GM06990 (cell line): ENCODE results near the gene CYB561A3.

Experiments used
- DNase-seq: peaks from one replicate; pipeline ENCODE4 v3.0.0-alpha.2; 2011; ENCODE audit not compliant: insufficient read length; ENCODE audit errors: extremely low read depth
- H3K27me3 ChIP-seq: replicated peaks from 2 replicates; pipeline ENCODE4 v1.6.0; 2011; ENCODE audit warnings: low read length; ENCODE audit not compliant: control insufficient read depth, insufficient read depth
- H3K36me3 ChIP-seq: 2 replicates; pipeline ENCODE4 v1.5.1; 2011; ENCODE audit warnings: low read length; ENCODE audit not compliant: control insufficient read depth, insufficient read depth
- H3K4me3 ChIP-seq: replicated peaks from 2 replicates; pipeline ENCODE4 v1.5.1; 2011; ENCODE audit warnings: low read depth, mild to moderate bottlenecking, control low read depth, low read length
- TF ChIP-seq, protein P1 (sequence below): IDR thresholded peaks from 2 replicates; pipeline ENCODE4 v1.5.1; 2011; ENCODE audit warnings: low read length, control low read depth, mild to moderate bottlenecking, inconsistent platforms; ENCODE audit not compliant: insufficient read depth, poor library complexity, severe bottlenecking

CYB561A3 gene

DNA sequence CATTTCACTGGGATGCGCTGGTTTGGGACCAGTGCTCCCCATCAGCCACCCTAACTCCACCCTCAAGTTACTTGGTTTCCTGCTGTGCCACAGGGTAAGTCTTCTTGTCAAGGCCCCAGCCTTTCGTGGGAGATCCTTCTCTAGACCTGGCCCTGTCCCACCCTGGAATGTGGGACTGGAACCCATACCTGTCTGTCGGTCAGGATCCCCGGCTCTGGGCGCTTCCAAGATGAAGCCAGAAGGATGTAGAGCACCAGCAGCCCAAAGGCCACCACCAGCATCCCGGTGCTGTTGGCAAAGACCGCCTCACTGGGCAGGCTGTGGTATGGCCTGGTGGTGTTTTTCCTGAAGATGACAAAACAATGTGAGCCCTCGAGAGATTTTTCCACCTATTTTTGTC, 10.9 kb downstream of the CYB561A3 start:
- peaks cover 53% of the 10 kb centered on the region for H3K36me3 ChIP-seq
- TF ChIP-seq, protein P1, sequence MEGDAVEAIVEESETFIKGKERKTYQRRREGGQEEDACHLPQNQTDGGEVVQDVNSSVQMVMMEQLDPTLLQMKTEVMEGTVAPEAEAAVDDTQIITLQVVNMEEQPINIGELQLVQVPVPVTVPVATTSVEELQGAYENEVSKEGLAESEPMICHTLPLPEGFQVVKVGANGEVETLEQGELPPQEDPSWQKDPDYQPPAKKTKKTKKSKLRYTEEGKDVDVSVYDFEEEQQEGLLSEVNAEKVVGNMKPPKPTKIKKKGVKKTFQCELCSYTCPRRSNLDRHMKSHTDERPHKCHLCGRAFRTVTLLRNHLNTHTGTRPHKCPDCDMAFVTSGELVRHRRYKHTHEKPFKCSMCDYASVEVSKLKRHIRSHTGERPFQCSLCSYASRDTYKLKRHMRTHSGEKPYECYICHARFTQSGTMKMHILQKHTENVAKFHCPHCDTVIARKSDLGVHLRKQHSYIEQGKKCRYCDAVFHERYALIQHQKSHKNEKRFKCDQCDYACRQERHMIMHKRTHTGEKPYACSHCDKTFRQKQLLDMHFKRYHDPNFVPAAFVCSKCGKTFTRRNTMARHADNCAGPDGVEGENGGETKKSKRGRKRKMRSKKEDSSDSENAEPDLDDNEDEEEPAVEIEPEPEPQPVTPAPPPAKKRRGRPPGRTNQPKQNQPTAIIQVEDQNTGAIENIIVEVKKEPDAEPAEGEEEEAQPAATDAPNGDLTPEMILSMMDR, result no peak
- no peak overlapping the region for H3K4me3 ChIP-seq
- no peaks in the 10 kb centered on the region for H3K27me3 ChIP-seq
- no peak for DNase-seq

DNA sequence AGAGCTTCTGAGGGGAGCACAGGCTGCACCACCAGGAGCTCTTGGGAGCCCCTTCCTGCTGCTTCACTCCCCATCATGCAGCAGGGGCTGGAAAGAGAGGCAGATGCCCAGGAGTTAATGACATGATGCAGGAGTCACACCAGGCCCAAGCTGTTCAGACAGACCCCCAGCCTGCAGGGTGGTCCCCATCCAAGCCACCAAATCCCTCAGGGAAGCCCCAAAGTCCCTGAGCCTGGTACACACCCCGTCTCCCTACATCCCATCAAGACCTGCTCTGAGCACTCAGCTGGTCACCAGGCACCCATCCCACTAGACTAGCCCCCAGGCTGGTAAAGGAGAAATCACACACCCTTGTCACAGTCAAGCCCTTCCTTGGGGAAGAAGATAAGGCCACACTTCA, 11.3 kb downstream of the CYB561A3 start:
- TF ChIP-seq, protein P1, result no peak
- Histone ChIP-seq H3K4me3 (no peak overlapping the region), H3K36me3 (peaks cover 54% of the 10 kb centered on the region), H3K27me3 (no peaks in the 10 kb centered on the region)
- DNase-seq, result no peak

DNA sequence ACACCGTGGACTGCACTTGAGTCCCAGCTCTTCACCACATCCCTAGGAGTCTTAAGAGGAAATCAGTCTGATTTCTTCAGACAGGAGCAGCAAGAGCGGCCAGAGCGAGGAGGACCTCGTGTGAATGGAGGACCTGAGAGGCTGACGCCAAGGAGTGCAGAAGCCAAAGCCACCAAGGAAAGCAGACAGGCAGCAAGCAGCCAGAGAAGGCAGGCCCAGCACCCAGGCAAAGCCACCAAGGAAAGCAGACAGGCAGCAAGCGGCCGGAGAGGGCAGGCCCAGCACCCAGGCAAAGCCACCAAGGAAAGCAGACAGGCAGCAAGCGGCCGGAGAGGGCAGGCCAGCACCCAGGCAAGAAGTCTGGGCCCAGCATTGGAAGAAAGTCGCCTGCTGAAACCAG, 11.8 kb downstream of the CYB561A3 start:
- Histone ChIP-seq H3K4me3 (no peak overlapping the region), H3K36me3 (peaks cover 58% of the 10 kb centered on the region), H3K27me3 (no peaks in the 10 kb centered on the region)
- TF ChIP-seq, protein P1, result no peak
- no peak for DNase-seq

DNA sequence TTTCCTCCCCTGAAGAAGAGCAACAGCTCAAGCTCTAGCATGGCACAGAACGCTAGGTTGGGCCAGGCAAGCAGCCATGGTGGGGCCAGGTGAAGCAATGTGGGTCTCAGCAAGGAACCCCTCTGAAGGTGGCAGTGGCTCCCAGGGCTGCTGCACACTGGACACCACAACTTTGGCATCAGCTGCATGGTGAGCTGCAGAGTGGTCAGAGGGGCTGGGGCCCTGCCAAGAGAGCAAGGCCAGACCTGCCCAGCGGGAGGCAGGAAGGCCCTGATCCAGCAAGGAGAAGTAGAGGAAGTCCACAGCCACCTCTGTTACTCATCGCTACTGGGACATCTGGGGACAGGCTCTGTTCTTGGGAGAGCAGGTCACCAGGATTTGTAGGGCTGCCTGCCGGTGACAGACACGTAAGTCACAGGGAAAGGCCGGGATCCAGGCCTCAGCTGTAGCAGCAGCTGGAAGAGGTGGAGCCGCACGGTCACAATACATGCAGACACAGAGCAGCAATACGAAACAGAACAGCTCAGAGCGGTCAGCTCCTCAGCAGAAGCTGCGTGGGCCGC, 12.4 kb downstream of the CYB561A3 start:
- no peak overlapping the region for H3K4me3 ChIP-seq
- no peak for DNase-seq
- TF ChIP-seq, protein P1, result no peak
- H3K36me3 ChIP-seq, result peaks cover 59% of the 10 kb centered on the region
- no peaks in the 10 kb centered on the region for H3K27me3 ChIP-seq

DNA sequence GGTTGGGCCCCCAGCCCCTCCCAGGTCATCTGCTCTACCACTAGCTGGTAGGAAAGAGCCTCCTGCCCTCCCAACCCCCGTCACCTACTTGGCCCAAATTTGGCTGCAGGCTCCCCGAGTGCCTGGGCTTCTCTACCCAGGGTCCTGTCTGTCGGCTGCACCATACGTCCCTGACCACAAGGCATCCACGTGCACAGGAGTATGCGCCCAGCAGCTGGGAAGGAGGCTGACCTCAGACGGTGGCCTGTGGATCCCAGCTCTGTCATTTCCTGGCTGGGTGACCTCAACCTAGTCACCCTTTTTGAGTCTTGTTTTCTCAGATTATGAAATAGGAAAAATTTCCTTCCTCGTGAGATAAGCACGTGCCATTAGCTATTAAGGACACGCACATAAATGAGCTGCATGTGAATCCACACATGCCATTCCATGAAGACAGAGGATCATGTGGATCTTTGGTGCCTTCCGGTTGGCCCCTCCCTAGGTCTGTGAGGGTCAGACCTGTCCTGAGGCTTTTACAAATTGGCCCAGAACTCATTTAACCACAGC, 13.7 kb downstream of the CYB561A3 start:
- H3K27me3 ChIP-seq, result no peaks in the 10 kb centered on the region
- DNase-seq, result no peak
- H3K36me3 ChIP-seq, result peaks cover 52% of the 10 kb centered on the region
- H3K4me3 ChIP-seq, result no peak overlapping the region
- TF ChIP-seq, protein P1, result no peak
